Measurements from ENCODE around the gene HNMT. TPM values are rescaled to one million over a fixed set of nuclear protein-coding genes. Genes with fewer than 3 reads are reported as not detected.

Gene HNMT
- polyA plus RNA-seq, 3 donors, result 59.0 to 65.0 (median 59.5) TPM

GRCh38 chr2:137942833-137943677, 21.2 kb upstream of the HNMT start:
- no peak for DNase-seq

DNA sequence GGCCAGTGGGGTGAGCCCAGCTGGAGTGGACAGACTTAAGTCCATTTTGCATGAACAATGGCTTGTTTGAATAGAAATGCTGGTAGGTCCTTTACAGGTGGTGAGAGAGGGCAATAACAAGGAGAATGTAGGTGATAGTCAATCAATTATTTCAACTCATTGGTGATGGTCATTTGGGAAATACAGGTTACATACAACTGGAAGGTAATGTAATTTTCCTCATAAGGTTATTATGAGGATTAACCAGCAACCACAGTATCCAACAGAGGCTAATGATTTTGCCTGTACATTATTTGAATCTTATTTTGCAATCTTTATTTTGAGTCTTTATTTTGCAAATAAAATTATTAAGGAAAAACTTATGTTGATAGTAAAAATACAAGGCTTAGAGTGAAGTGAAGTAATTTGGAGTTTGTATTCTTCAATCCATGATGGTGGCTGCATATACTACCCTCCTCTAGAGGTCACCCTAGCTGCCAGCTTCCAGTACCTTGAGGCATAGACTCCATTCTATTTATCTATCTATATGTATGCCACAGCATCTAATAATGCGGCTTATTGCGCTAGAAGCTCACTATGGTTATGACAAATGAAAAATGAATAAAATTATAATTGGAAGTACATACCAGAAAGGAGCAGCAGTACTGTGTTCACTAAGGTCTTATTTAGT, 20.5 kb upstream of the HNMT start:
- DNase-seq, result no peak

GRCh38 chr2:137944714-137945113, 19.6 kb upstream of the HNMT start:
- no peak for DNase-seq

DNA sequence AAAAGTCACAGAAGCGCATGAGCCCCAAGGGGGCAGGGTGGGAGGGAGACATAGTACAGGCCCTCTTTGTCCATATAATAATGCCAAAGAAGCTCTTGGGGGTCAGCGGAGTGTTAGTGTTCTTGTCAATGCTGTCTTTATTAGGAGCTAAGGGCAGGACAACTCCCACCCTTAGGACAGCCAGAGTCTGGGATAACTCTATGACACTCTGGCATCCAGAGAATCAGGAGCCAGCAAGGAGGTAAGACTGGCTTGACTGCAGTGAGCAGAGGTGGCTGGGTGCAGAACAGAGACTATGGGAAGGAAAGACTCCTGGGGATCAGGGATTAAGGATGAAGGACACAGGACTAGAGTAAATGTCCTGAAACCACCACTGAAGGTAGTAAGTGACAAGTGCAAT, 19.0 kb upstream of the HNMT start:
- no peak for DNase-seq

DNA sequence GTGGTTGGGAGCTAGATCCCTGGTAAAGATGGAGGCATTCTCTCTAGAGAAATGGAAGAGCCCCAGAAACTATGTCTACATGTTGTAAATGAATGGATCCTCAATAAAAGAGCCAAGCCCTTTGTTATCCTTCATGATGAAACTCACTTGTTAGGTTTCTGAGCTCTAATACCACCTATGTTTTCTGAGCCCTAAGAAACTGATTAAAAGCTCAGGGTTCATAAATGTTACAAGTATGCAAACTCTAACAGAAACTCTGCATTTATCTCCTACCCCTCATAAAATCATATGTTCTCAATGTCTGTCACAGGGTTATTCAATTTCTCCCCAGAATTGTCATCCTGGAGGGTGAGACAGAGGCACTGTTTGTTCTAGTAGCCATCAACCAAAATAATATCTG, 18.0 kb upstream of the HNMT start:
- DNase-seq, result no peak

GRCh38 chr2:137947032-137947727, 17.1 kb upstream of the HNMT start:
- no peak for DNase-seq

- DNase-seq, result peak; percentile 50
These were observed 16.4 kb upstream of the HNMT start for GRCh38 chr2:137947728-137948336.

DNA sequence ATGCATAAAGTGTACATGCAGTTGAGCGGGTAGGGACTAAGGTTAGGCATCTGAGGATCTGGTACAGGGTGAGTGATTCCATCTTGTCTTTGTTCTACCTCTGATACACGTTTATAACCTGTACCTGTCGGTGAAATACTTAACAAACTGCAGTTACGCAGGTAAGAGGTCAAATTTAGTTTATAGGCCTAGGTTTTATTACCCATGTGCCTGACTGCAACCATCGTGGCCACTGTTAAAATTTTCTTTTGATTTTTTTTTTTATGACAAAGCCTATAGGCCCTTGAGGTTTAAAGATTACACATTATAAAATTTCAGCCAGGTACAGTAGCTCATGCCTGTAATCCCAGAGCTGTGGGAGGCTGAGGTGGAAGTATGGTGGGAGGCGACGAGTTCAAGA, 15.4 kb upstream of the HNMT start:
- DNase-seq, result no peak

DNA sequence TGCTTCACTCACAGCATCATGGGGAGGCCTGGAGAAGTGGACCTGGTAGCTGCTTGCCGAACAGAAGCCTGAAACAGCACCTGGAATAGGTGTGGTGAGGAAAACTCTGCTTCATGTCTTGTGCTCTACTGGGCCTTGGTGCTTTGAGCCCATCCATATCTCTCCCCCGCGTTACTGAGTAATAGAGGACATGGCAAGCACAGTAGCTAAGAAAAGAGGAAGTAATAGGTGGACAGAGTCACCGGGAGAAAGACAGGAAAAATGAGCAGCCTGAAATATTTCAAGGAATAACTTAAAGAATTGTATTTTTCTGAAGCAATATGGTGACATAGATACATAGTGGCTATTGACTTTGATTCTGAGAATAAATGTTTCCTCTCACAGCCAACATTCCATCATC, 14.0 kb upstream of the HNMT start:
- no peak for DNase-seq

GRCh38 chr2:137951586-137951985, 12.7 kb upstream of the HNMT start:
- no peak for DNase-seq

DNA sequence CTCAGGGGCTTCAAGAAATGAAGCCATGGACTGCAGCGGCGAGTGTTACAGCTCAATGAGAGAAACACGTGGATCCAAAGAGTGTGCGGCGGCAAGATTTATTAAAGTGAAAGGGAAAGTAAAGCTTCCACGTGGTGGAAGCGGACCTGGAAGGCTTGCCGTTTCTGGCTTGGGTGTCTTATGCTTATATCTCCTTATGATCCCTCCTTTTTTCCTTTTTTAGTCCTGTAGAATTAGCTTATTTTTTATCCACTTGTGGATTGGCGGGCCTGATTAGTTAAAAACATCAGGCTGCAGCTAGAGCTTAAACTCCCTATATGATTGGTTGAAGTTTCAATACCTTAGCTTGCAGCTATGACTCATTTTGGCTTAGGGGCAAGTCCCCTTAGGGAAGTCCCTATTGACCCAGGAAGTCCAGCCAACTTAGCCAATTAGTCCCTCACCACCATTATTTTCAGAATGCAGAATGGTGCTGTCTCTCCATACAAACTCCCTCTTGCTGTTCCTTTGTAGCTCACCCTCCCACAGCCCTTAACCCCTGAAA, 11.6 kb upstream of the HNMT start:
- DNase-seq, result peak; percentile 39

DNA sequence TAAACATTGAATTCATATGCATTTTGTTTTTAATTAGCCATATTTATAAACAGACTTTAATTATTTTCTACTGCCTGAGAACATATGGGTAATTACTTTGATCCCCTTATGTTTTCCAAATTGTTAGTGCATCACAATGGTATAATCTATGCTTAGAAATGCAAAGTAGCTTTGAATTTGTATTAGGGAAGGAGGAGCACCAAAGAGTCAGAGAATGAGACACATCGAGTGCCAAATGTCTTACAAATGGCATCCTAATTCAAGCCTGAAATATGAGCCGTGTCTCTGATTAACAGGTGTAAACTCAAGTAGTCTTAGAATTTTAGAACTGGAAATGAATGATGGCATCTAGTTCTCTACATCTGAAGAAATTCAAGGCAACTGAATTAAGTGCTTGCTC, 8.7 kb upstream of the HNMT start:
- no peak for DNase-seq

GRCh38 chr2:137957033-137957432, 7.2 kb upstream of the HNMT start:
- DNase-seq, result no peak

DNA sequence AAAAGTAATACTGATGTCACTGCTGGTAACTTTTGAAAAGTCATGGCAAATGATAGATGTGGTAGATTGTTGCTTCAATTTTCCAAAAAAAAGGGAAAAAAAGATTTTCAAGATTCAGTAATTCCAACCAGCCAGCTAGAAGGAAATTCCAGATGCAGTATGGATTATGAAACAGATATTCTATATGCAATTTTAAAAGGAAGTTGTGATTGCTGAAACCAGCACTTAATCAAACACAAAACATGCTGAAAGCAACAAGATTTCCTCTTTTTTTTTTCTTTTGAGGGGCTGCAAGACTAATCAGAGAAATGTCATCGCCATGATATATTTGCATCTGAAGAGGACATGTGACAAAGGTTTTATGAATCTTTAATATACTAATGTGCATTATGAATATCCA, 5.1 kb upstream of the HNMT start:
- DNase-seq, result no peak

GRCh38 chr2:137960223-137960622, 4.0 kb upstream of the HNMT start:
- DNase-seq, result no peak

DNA sequence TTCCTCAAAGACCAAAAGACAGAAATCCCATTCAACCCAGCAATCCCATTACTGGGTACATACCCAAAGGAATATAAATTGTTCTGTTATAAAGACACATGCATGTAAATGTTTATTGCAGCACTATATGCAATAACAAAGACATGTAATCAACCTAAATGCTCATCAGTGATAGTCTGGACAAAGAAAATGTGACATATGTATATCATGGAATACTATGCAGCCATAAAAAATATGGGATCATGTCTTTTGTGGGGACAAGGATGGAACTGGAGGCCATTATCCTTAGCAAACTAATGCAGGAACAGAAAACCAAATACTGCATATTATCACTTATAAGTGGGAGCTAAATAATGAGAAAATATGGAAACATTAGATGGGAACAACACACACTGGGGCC, 2.7 kb upstream of the HNMT start:
- no peak for DNase-seq

- DNase-seq, result no peak
These were observed 673 bp upstream of the HNMT start for GRCh38 chr2:137963535-137964065.

DNA sequence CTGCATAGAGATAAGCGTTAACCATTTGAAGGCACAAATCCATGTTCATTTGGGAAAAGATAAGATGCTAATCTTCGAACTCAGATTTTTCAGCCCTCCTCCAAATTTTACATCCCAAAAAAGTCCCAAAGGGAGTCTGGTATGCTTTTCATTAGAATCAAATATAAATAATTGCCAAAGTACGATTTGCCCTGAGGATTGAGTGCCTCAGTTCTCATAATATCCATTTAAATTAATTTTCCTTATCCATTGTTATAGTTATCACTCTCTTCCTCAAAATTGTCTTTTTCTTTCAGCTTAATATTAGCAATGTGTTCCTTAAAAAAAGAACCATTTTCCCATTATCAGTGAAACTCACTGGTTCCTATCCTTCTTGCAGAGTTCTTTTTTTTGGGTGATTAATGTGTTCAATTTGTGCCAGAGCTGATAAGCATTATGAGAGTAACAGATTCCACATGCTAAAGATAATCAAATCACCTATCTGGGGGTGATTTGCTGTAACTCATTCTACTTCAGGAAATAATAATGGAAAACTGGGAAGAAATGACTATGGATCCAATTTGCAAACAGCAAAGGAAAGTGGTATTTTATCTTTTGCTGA, 686 bp downstream of the HNMT start:
- no peak for DNase-seq

GRCh38 chr2:137966043-137966442, 1.8 kb downstream of the HNMT start:
- no peak for DNase-seq

DNA sequence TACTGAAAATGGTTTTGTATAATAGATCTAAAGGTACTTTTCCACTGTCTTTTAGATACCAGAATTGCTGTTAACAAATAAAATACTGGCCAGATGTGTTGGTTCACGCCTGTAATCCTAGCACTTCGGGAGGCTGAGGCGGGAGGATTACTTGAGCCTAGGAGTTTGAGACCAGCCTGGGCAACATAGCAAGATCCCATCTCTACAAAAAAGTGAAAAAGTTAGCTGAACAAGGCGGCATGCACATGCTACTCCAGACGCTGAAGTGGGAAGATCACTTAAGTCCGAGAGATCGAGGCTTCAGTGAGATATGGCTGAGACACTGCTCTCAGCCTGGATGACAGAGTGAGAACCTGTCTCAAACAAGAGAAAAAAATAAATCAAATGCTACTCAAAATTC, 2.8 kb downstream of the HNMT start:
- DNase-seq, result no peak

Data from renal pelvis (tissue), 4 donors.